T47D (cell line): Measurements from ENCODE around the gene WBP1L.
"Not testable (repeated sequence)": the region's sequence is repeated elsewhere in the genome, so short reads cannot be mapped to it uniquely, and the experiment has no call there.

ENCODE experiments used
- DNase-seq, 2 experiments: peaks; one replicate each; pipeline versions ENCODE4 v3.0.0 to v3.0.0-alpha.2; 2011 to 2012; ENCODE audit warnings: low read depth in 1 of 2, low spot score in 1 of 2
- JUND ChIP-seq: IDR thresholded peaks from 2 replicates; pipeline ENCODE4 v1.6.1; 2012; ENCODE audit warnings: low read depth
- in situ Hi-C: cut with HindIII; loops from 2 replicates; pipeline ENCODE4 v1.10.0; 2016; ENCODE audit warnings: low sequenced_read_pairs, low pct_unique_long_range_greater_than_20kb

The WBP1L gene

GRCh38 chr10:102752934-102753664 is 9.4 kb downstream of the WBP1L start:
- DNase-seq, result peak in 1 of 2 experiments; percentile 82
- in situ Hi-C loops, result no loop called here
- no peak for TF ChIP-seq JUND

- TF ChIP-seq JUND, result no peak
- DNase-seq, result no peak
- in situ Hi-C loops, result no loop called here
These were observed 10.0 kb downstream of the WBP1L start for GRCh38 chr10:102753718-102754117.

GRCh38 chr10:102757323-102757722 is 13.6 kb downstream of the WBP1L start:
- TF ChIP-seq JUND, result no peak
- no peak for DNase-seq
- in situ Hi-C loops, result no loop called here

GRCh38 chr10:102758240-102758932 is 14.6 kb downstream of the WBP1L start:
- in situ Hi-C loops, result no loop called here
- TF ChIP-seq JUND, result no peak
- DNase-seq, result no peak

- DNase-seq, in situ Hi-C loops: not testable (repeated sequence)
These were observed 15.2 kb downstream of the WBP1L start for GRCh38 chr10:102758933-102759262.

GRCh38 chr10:102759497-102760210 is 15.9 kb downstream of the WBP1L start:
- in situ Hi-C loops, result no loop called here
- DNase-seq, result no peak
- TF ChIP-seq JUND, result no peak

- DNase-seq, result no peak
These were observed 18.2 kb downstream of the WBP1L start for GRCh38 chr10:102761981-102762380.

GRCh38 chr10:102762401-102763015 is 18.8 kb downstream of the WBP1L start:
- TF ChIP-seq JUND, result no peak
- DNase-seq, result no peak
- in situ Hi-C loops, result no loop called here

More at GRCh38 chr10:102761981-102762380, 18.2 kb downstream of the WBP1L start:
- in situ Hi-C loops, result no loop called here
- TF ChIP-seq JUND, result no peak

GRCh38 chr10:102763037-102763607 is 19.4 kb downstream of the WBP1L start:
- in situ Hi-C loops, result no loop called here
- DNase-seq, result no peak

GRCh38 chr10:102764470-102765161 is 20.9 kb downstream of the WBP1L start:
- DNase-seq, result peak in 1 of 2 experiments; percentile 89
- in situ Hi-C loops, result no loop called here
- no peak; the same call in 1 of the 2 replicates for TF ChIP-seq JUND

More at GRCh38 chr10:102763037-102763607, 19.4 kb downstream of the WBP1L start:
- TF ChIP-seq JUND, result no peak

GRCh38 chr10:102765336-102765735 is 21.6 kb downstream of the WBP1L start:
- no peak for TF ChIP-seq JUND
- DNase-seq, result no peak
- in situ Hi-C loops, result no loop called here

GRCh38 chr10:102767428-102768160 is 23.8 kb downstream of the WBP1L start:
- TF ChIP-seq JUND, result no peak
- DNase-seq, result no peak
- in situ Hi-C loops, result no loop called here
